Glutamatergic neuron (in vitro differentiated cells): ENCODE measurements around the gene GIPC2. TPM values are rescaled to one million over a fixed set of nuclear protein-coding genes. Genes with fewer than 3 reads are reported as not detected.

Experiments
- DNase-seq: peaks from one replicate; pipeline ENCODE4 v3.0.0; 2022
- H3K27ac Mint-ChIP-seq: one replicate; pipeline ENCODE4 v1.8.0; 2020; ENCODE audit warnings: mild to moderate bottlenecking, mixed read lengths, inconsistent platforms; ENCODE audit not compliant: unreplicated experiment
- H3K27me3 Mint-ChIP-seq: one replicate; pipeline ENCODE4 v1.8.0; 2020; ENCODE audit warnings: mild to moderate bottlenecking, moderate library complexity, mixed read lengths, inconsistent platforms; ENCODE audit not compliant: unreplicated experiment
- H3K36me3 Mint-ChIP-seq: one replicate; pipeline ENCODE4 v1.8.0; 2020; ENCODE audit warnings: mild to moderate bottlenecking, mixed read lengths, inconsistent platforms; ENCODE audit not compliant: unreplicated experiment
- H3K4me1 Mint-ChIP-seq: one replicate; pipeline ENCODE4 v1.8.0; 2020; ENCODE audit warnings: mild to moderate bottlenecking, low read depth, mixed read lengths, inconsistent platforms; ENCODE audit not compliant: unreplicated experiment
- H3K4me3 Mint-ChIP-seq: one replicate; pipeline ENCODE4 v1.8.0; 2020; ENCODE audit warnings: mild to moderate bottlenecking, mixed read lengths, inconsistent platforms; ENCODE audit not compliant: unreplicated experiment
- H3K9me3 Mint-ChIP-seq: one replicate; pipeline ENCODE4 v1.8.0; 2020; ENCODE audit warnings: mild to moderate bottlenecking, moderate library complexity, mixed read lengths, inconsistent platforms; ENCODE audit not compliant: unreplicated experiment
- total RNA-seq: library from RNA; stranded (reverse); fragmentation: NEBNext Ultra II Directional; extraction: Animal tissue kit (Norgen Biotek cat#: 25700); gene quantifications from one replicate; pipeline ENCODE4 v1.2.1, GENCODE V29; 2021; ENCODE audit not compliant: unreplicated experiment
- TF ChIP-seq, protein P1 (sequence below): fragments of 200-600 bp; sonication (generic); IDR thresholded peaks from one replicate; pipeline ENCODE4 v1.5.0; 2021; ENCODE audit not compliant: partially characterized antibody, unreplicated experiment

Gene GIPC2
- total RNA-seq, 1 donor from 2014 or later: not detected

GRCh38 chr1:78072216-78072615 is 26.4 kb downstream of the GIPC2 start:
- H3K27me3 Mint-ChIP-seq: no peaks in the 10 kb centered on the region
- H3K9me3 Mint-ChIP-seq: no peaks in the 10 kb centered on the region

DNA sequence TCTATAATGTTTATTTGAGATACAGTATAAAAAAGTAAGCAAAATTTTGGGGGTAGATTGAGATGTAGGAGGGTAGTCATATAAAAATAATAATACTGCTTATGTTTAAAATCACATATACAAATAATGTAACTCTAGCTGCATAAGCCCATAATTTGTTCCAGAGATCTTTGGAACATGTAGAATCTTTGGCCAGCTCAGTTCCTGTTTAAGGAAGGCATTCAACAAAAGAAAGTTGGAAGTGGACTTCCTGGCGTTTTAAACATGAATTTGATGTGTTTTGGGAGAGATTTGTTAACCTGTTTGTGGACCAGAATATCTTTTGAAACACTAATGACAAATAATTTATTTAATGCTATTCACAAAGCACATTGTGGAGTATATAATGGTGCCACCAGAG is 27.7 kb downstream of the GIPC2 start:
- Mint-ChIP-seq H3K36me3 (no peaks in the 10 kb centered on the region), H3K27me3 (no peaks in the 10 kb centered on the region), H3K9me3 (no peaks in the 10 kb centered on the region), H3K4me3 (no peak overlapping the region), H3K4me1 (no peaks in the 10 kb centered on the region), H3K27ac (no peak overlapping the region)
- no peak for DNase-seq
- TF ChIP-seq, protein P1, sequence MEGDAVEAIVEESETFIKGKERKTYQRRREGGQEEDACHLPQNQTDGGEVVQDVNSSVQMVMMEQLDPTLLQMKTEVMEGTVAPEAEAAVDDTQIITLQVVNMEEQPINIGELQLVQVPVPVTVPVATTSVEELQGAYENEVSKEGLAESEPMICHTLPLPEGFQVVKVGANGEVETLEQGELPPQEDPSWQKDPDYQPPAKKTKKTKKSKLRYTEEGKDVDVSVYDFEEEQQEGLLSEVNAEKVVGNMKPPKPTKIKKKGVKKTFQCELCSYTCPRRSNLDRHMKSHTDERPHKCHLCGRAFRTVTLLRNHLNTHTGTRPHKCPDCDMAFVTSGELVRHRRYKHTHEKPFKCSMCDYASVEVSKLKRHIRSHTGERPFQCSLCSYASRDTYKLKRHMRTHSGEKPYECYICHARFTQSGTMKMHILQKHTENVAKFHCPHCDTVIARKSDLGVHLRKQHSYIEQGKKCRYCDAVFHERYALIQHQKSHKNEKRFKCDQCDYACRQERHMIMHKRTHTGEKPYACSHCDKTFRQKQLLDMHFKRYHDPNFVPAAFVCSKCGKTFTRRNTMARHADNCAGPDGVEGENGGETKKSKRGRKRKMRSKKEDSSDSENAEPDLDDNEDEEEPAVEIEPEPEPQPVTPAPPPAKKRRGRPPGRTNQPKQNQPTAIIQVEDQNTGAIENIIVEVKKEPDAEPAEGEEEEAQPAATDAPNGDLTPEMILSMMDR: no peak

More at GRCh38 chr1:78072216-78072615, 26.4 kb downstream of the GIPC2 start:
- no peak overlapping the region for H3K4me3 Mint-ChIP-seq
- H3K27ac Mint-ChIP-seq: no peak overlapping the region
- DNase-seq: no peak
- TF ChIP-seq, protein P1: no peak
- H3K36me3 Mint-ChIP-seq: no peaks in the 10 kb centered on the region
- H3K4me1 Mint-ChIP-seq: no peaks in the 10 kb centered on the region

GRCh38 chr1:78075621-78076020 is 29.9 kb downstream of the GIPC2 start:
- Mint-ChIP-seq H3K9me3 (no peaks in the 10 kb centered on the region), H3K4me1 (no peaks in the 10 kb centered on the region), H3K27ac (no peak overlapping the region), H3K4me3 (no peak overlapping the region), H3K36me3 (no peaks in the 10 kb centered on the region), H3K27me3 (no peaks in the 10 kb centered on the region)
- DNase-seq: no peak
- TF ChIP-seq, protein P1: no peak

GRCh38 chr1:78078358-78078757 is 32.6 kb downstream of the GIPC2 start:
- Mint-ChIP-seq H3K27me3 (no peaks in the 10 kb centered on the region), H3K27ac (no peak overlapping the region), H3K36me3 (no peaks in the 10 kb centered on the region)

DNA sequence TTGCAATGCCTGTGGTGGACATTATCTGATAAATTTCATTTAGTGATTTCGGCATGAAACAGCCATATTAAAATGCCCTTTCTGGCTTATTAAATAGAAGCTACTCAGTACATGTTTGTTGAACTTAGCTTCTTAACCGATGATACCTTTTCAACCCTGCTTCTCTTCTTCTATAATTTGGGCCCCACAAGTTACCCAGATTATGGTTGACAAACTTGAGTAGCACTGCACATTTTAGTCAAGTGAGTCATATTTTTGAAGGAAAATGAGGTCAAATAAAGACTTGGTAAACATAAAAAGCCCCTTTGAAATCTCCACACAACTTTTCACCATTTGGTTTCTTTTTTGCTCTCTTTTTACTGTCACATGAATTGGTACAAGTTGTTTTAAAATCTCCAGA is 33.8 kb downstream of the GIPC2 start:
- Mint-ChIP-seq H3K27ac (no peak overlapping the region), H3K9me3 (no peaks in the 10 kb centered on the region), H3K27me3 (no peaks in the 10 kb centered on the region), H3K4me1 (no peaks in the 10 kb centered on the region), H3K4me3 (no peak overlapping the region), H3K36me3 (no peaks in the 10 kb centered on the region)
- DNase-seq: no peak
- TF ChIP-seq, protein P1: no peak

More at GRCh38 chr1:78078358-78078757, 32.6 kb downstream of the GIPC2 start:
- H3K4me3 Mint-ChIP-seq: no peak overlapping the region
- H3K9me3 Mint-ChIP-seq: no peaks in the 10 kb centered on the region
- H3K4me1 Mint-ChIP-seq: no peaks in the 10 kb centered on the region
- DNase-seq: no peak
- TF ChIP-seq, protein P1: no peak
